ENCODE results near the gene PDE1A.
"Not testable (repeated sequence)": the region's sequence is repeated elsewhere in the genome, so short reads cannot be mapped to it uniquely, and the experiment has no call there.

The PDE1A gene

GRCh38 chr2:182404975-182405561 lies 21.8 kb downstream of the PDE1A start:
- DNase-seq: no peak

- DNase-seq: no peak
Observed at GRCh38 chr2:182404092-182404491, 22.7 kb downstream of the PDE1A start.

GRCh38 chr2:182393270-182393760 lies 33.5 kb downstream of the PDE1A start:
- DNase-seq: no peak

GRCh38 chr2:182391443-182391842 lies 35.4 kb downstream of the PDE1A start:
- DNase-seq: no peak

- not testable (repeated sequence) for DNase-seq
Observed at GRCh38 chr2:182386267-182386880, 40.5 kb downstream of the PDE1A start.

- DNase-seq: no peak
Observed at GRCh38 chr2:182384860-182385259, 42.0 kb downstream of the PDE1A start.

- no peak for DNase-seq
Observed at GRCh38 chr2:182381225-182381624, 45.6 kb downstream of the PDE1A start.

GRCh38 chr2:182379241-182379640 lies 47.6 kb downstream of the PDE1A start:
- no peak for DNase-seq

- DNase-seq: no peak
Observed at GRCh38 chr2:182378759-182379158, 48.1 kb downstream of the PDE1A start.

- no peak for DNase-seq
Observed at GRCh38 chr2:182377467-182377866, 49.4 kb downstream of the PDE1A start.

GRCh38 chr2:182375862-182376261 lies 51.0 kb downstream of the PDE1A start:
- DNase-seq: no peak

- no peak for DNase-seq
Observed at GRCh38 chr2:182372661-182373060, 54.2 kb downstream of the PDE1A start.

GRCh38 chr2:182368996-182369395 lies 57.8 kb downstream of the PDE1A start:
- DNase-seq: no peak

- no peak for DNase-seq
Observed at GRCh38 chr2:182368446-182368845, 58.4 kb downstream of the PDE1A start.

- DNase-seq: no peak
Observed at GRCh38 chr2:182367401-182367800, 59.4 kb downstream of the PDE1A start.

- no peak for DNase-seq
Observed at GRCh38 chr2:182366628-182367027, 60.2 kb downstream of the PDE1A start.

GRCh38 chr2:182365855-182366254 lies 61.0 kb downstream of the PDE1A start:
- no peak for DNase-seq

GRCh38 chr2:182361477-182361876 lies 65.4 kb downstream of the PDE1A start:
- DNase-seq: no peak

- no peak for DNase-seq
Observed at GRCh38 chr2:182360663-182361260, 66.1 kb downstream of the PDE1A start.

- no peak for DNase-seq
Observed at GRCh38 chr2:182359990-182360662, 66.7 kb downstream of the PDE1A start.

- no peak for DNase-seq
Observed at GRCh38 chr2:182359027-182359989, 67.5 kb downstream of the PDE1A start.

- no peak for DNase-seq
Observed at GRCh38 chr2:182358601-182359000, 68.2 kb downstream of the PDE1A start.

- DNase-seq: no peak
Observed at GRCh38 chr2:182355815-182356214, 71.0 kb downstream of the PDE1A start.

Data from NCI-H2107 (cell line).